Thyroid gland (tissue), 4 donors: Measurements from ENCODE around the gene TACR2. TPM values are rescaled to one million over a fixed set of nuclear protein-coding genes. Genes with fewer than 3 reads are reported as not detected.

Source experiments
- DNase-seq, 2 donors: peaks; one replicate each; pipeline ENCODE4 v3.0.0-alpha.2; 2019
- H3K27ac ChIP-seq, 3 donors: fragments of 200-600 bp; sonication (generic); 1 replicate in 2 of 3; 2 replicates in 1 of 3; pipeline ENCODE4 v1.5.1; 2016 to 2019; ENCODE audit warnings: mild to moderate bottlenecking in 1 of 3, moderate library complexity in 1 of 3
- H3K27me3 ChIP-seq: fragments of 200-600 bp; sonication (generic); one replicate; pipeline ENCODE4 v1.5.1; 2019
- H3K36me3 ChIP-seq, 2 donors: fragments of 200-600 bp; sonication (generic); one replicate each; pipeline ENCODE4 v1.5.1; 2016 to 2019
- H3K4me1 ChIP-seq, 2 donors: fragments of 200-600 bp; sonication (generic); one replicate each; pipeline ENCODE4 v1.5.1; 2017 to 2019
- H3K4me3 ChIP-seq, 3 donors: fragments of 200-600 bp; sonication (generic); replicated peaks in 1 of 3; 1 replicate in 2 of 3; 2 replicates in 1 of 3; pipeline ENCODE4 v1.5.1; 2016; ENCODE audit warnings: mild to moderate bottlenecking in 1 of 3
- H3K9me3 ChIP-seq: fragments of 200-600 bp; sonication (generic); one replicate; pipeline ENCODE4 v1.5.1; 2017
- POLR2A ChIP-seq, 2 donors: fragments of 450-650 bp; IDR thresholded peaks; one replicate each; pipeline ENCODE4 v1.6.1; 2017; ENCODE audit warnings: antibody characterized with exemption in 2 of 2, mild to moderate bottlenecking in 2 of 2, moderate library complexity in 1 of 2
- WGBS, 2 donors: methylation state at CpG; one replicate each; pipeline ENCODE4 v1.1.5; 2017; 5-methylcytosine and 5-hydroxymethylcytosine counted together
- intact Hi-C: fragments of 100-400 bp; cut with DNase I; formaldehyde crosslinking; loops from one replicate; pipeline ENCODE4 v1.15.1; 2023
- total RNA-seq, 4 donors: library from RNA; depleted of rRNA; stranded (reverse); fragments of >200 nt; gene quantifications; one replicate each; pipeline ENCODE4 v1.2.3, GENCODE V29; 2016
- TF ChIP-seq, protein P1 (sequence below), 6 experiments: fragments of 200-600 bp in 3 of 6; fragments of 450-650 bp in 3 of 6; sonication (generic) in 3 of 6; IDR thresholded peaks; one replicate each; pipeline ENCODE4 v1.5.1; 2016 to 2019; ENCODE audit warnings: antibody characterized with exemption in 6 of 6, mild to moderate bottlenecking in 2 of 6, inconsistent platforms in 1 of 6, moderate library complexity in 1 of 6

Gene TACR2
- total RNA-seq, 4 donors from 2014 or later = not detected

DNA sequence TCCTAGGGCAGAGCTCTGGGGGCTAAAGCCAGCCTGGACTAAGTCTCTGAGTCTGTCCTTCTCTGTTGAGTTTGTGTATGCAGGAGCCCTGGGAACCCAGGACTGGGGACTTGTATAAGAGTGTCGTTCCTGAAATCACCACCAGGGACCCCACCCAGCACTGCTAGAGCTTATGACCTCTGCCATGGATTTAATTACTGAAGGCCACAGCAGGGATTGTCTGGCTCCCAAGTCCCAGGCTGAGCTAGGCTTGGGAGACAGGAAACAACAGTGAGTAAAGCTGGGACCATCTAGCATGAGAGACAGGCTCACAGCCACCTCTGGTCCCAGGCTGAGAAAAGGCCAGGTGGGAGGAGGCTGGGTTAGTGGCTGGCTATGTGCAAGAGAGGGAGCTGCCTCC is 33.1 kb upstream of the TACR2 start:
- peak; percentile 56 to 63 for DNase-seq

DNA sequence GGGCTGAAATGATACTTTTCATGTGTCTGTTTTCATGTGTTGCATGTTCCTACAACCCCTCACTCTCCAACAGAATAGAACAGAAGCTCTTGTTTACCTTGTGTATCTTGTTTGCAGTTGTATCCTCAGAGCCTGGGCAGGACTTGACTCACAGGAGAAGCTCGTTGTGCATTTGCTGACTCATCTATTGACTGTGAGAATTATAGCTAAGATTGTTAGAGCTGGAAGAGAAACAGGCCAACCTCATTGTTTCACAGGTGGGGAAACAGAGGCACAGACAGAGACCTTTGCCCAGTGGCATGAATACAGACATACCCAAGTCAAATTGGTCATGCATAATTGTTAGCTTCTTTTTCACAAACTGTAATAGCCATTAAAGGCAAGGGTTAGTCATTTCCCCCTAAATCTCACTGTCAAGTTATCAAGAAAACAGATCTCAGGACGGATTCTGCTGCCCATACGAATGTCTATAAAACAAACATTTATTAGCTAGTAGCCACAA is 30.0 kb upstream of the TACR2 start:
- H3K4me1 ChIP-seq = peaks cover 8 to 18% of the 10 kb centered on the region in 2 donors
- no peak overlapping the region for H3K27ac ChIP-seq
- H3K4me3 ChIP-seq = no peak overlapping the region
- no peaks in the 10 kb centered on the region for H3K36me3 ChIP-seq
- TF ChIP-seq, protein P1, sequence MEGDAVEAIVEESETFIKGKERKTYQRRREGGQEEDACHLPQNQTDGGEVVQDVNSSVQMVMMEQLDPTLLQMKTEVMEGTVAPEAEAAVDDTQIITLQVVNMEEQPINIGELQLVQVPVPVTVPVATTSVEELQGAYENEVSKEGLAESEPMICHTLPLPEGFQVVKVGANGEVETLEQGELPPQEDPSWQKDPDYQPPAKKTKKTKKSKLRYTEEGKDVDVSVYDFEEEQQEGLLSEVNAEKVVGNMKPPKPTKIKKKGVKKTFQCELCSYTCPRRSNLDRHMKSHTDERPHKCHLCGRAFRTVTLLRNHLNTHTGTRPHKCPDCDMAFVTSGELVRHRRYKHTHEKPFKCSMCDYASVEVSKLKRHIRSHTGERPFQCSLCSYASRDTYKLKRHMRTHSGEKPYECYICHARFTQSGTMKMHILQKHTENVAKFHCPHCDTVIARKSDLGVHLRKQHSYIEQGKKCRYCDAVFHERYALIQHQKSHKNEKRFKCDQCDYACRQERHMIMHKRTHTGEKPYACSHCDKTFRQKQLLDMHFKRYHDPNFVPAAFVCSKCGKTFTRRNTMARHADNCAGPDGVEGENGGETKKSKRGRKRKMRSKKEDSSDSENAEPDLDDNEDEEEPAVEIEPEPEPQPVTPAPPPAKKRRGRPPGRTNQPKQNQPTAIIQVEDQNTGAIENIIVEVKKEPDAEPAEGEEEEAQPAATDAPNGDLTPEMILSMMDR (IDR thresholded peaks at IDR 0.05) = no peak
- no peak for TF ChIP-seq POLR2A (IDR thresholded peaks at IDR 0.05)
- intact Hi-C loops = no loop called here
- no peak for DNase-seq
- WGBS, 2 donors = 62% methylated on average over 3 of the region's 3 CpGs
- no peaks in the 10 kb centered on the region for H3K9me3 ChIP-seq
- no peaks in the 10 kb centered on the region for H3K27me3 ChIP-seq

More for the DNA sequence above, 33.1 kb upstream of the TACR2 start:
- intact Hi-C loops = no loop called here
- WGBS, 2 donors = 7% methylated on average over 1 of the region's 1 CpG; no CpG with 5 or more reads in 1 of the 2 donors
- Histone ChIP-seq H3K9me3 (no peaks in the 10 kb centered on the region), H3K36me3 (no peaks in the 10 kb centered on the region), H3K27me3 (no peaks in the 10 kb centered on the region), H3K4me3 (no peak overlapping the region), H3K4me1 (peaks cover 14 to 22% of the 10 kb centered on the region in 2 donors), H3K27ac (peak overlapping the region in 2 of 3 donors; percentile 6 to 7)
- TF ChIP-seq POLR2A (IDR thresholded peaks at IDR 0.05) = no peak
- TF ChIP-seq, protein P1 (IDR thresholded peaks at IDR 0.05) = peak in 5 of 6 experiments; percentile 45 to 61 (median 55)

DNA sequence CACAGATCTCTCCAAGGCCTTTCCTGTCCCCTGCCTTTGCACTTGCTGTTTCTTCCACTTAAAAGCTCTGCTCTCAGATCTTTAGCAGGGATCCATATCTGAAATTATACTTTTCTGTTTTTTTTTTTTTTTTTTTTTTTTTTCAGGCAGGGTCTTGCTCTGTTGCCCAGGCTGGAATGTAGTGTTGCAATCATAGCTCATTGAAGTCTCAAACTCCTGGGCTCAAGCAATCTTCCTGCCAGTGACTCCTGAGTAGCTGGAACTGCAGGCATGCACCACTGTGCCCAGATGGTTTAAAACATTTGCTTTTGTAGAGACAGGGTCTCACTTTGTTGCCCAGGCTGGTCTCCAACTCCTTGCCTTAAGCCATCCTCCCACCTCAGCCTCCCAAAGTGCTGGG is 29.5 kb upstream of the TACR2 start:
- no peak overlapping the region for H3K4me3 ChIP-seq
- TF ChIP-seq POLR2A (IDR thresholded peaks at IDR 0.05) = no peak
- TF ChIP-seq, protein P1 (IDR thresholded peaks at IDR 0.05) = no peak
- intact Hi-C loops = no loop called here
- no peaks in the 10 kb centered on the region for H3K27me3 ChIP-seq
- H3K27ac ChIP-seq = no peak overlapping the region
- H3K4me1 ChIP-seq = peaks cover 6 to 18% of the 10 kb centered on the region in 2 donors
- DNase-seq = no peak
- H3K36me3 ChIP-seq = no peaks in the 10 kb centered on the region
- no peaks in the 10 kb centered on the region for H3K9me3 ChIP-seq

DNA sequence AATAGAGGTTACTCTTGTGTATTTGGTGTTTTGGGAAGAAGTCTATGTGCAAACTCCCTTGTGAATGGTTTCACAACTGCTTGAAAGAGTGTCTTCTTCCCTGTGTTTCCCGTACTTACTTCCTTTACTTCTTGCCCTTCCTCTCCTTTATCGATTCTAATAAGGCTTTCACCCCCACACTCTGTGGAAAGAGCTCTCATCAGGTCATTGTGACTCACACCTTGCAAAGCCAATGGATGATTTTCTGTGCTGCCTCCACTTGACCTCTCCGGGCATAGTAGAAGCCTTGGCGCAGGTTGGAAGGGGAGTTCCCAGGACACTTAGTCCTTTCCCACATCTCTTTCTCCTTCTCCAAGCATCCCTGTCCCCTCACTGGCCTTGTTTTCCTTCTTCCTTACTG is 28.3 kb upstream of the TACR2 start:
- TF ChIP-seq POLR2A (IDR thresholded peaks at IDR 0.05) = no peak
- TF ChIP-seq, protein P1 (IDR thresholded peaks at IDR 0.05) = no peak
- DNase-seq = no peak
- 83 to 84% methylated on average over 4 of the region's 4 CpGs for WGBS, 2 donors
- intact Hi-C loops = no loop called here
- no peak overlapping the region for H3K4me3 ChIP-seq
- no peak overlapping the region for H3K27ac ChIP-seq
- H3K36me3 ChIP-seq = no peaks in the 10 kb centered on the region
- H3K27me3 ChIP-seq = no peaks in the 10 kb centered on the region
- H3K4me1 ChIP-seq = peaks cover 0 to 6% of the 10 kb centered on the region in 2 donors
- no peaks in the 10 kb centered on the region for H3K9me3 ChIP-seq

DNA sequence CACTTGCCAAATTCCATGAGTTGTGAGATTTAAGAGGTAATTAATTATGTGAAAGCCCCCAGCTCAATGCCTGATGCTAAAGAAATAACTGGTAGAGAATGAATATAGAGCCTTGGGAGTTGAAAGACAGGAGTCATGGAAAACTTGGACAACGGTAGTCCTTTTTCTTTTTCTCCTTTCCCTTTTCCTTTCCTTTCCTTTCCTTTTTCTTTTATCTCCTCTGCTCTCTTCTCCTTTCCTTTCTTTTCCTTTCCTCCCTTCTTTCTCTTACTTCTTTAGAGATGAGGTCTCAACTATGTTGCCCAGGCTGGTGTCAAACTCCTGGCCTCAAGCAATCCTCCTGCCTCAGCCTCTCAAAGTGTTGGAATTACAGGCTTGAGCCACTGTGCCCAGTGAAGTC is 26.6 kb upstream of the TACR2 start:
- Histone ChIP-seq H3K4me3 (no peak overlapping the region), H3K4me1 (peaks cover 0 to 16% of the 10 kb centered on the region in 2 donors), H3K27ac (no peak overlapping the region), H3K9me3 (no peaks in the 10 kb centered on the region), H3K36me3 (no peaks in the 10 kb centered on the region), H3K27me3 (no peaks in the 10 kb centered on the region)
- WGBS, 2 donors = 81 to 82% methylated on average over 1 of the region's 1 CpG
- intact Hi-C loops = no loop called here
- DNase-seq = no peak
- TF ChIP-seq, protein P1 (IDR thresholded peaks at IDR 0.05) = no peak
- no peak for TF ChIP-seq POLR2A (IDR thresholded peaks at IDR 0.05)
